Activated CD8-positive, alpha-beta memory T cell treated with anti-CD3 and anti-CD28 coated beads for 4 hours (primary cell): ENCODE measurements around the gene FRMD1.

Experiments
- DNase-seq, 2 donors: peaks; one replicate each; pipeline ENCODE4 v3.0.0-alpha.2; 2020; ENCODE audit warnings: low read depth in 2 of 2

FRMD1 gene

DNA sequence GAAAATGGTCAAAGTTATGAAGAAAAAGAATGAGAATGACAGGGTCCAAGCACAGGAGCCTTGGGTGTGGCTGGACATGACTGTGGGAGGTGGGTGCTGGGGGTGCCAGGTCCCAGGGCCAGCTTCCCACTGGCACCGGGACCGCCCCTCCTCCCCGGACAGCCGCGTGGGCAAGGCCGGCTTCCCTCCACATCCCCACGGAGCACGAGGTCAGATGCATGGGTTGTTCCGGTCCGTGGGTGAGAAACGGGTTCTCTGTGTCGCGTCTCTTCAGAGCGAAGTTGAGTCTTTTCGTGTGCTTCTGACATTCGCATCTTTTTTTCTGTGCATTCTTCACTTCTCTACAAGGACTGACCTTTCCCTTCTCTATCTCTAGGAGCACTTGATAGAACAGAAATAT, 51.5 kb downstream of the FRMD1 start:
- DNase-seq: no peak

GRCh38 chr6:168026925-168027324, 52.1 kb downstream of the FRMD1 start:
- DNase-seq: no peak

DNA sequence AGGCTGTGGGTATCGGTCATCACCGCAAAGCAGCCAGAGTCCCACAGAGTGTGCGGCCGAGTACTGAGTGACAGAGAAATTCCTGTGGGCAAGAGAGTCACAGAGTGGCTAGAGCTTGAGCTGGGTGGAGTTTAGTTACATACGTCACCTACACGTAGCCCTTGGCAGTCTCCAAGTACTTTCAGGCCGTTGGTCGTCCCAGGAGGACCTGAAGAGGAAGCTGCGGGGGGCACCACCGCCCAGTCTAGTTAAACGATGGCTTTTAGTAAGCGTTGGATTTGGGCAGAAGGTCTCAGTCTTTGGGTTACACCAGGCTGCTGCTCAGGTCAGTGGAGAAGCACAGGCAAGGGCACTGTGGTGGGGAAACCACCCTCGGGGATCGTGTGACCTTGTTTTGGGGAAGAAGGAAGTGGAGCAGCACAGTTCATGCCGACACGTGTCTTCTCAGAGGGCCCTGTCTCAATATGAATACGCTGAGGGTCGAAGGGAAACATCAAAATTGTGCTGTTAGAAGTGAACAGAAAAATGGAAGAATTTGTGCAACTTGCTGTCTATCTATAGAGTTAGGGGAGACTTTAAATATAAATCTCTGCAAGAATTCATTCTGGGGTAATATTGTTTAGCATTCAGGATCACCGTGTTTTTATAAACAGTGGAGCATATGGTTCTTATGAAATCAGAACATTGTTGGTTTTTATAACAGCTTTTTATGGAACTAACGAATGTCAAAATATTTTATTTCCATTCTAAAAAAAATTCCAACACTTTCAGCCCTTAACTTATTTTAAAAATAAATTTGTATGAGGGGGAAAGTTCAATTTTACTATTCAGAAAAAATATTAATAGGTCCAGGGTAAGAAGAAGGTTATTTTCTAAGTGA, 52.9 kb downstream of the FRMD1 start:
- DNase-seq: no peak

DNA sequence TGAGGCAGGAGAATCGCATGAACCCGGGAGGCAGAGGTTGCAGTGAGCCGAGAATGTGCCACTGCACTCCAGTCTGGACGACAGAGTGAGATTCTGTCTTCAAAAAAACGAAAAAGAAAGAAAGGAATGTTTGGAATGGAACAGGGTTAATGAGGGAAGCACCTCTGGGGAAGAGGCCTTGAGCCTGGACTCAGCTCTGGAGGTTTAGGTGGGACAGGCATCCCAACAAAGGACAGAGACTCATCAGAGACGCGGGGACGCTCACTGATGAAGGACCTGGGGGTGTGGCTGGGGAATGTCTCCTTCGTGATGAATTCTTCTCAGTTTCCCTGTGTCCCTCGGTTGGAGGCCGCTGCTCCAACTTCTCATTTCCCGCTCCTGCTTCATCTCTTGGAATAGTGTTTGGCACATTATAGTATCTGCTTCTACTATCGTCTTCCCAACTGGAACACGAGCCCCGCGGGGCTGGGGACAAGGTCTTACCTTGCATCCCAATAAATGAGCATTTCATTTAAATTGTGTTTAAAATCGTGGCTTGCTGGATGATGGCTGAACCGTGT, 54.0 kb downstream of the FRMD1 start:
- DNase-seq: no peak

DNA sequence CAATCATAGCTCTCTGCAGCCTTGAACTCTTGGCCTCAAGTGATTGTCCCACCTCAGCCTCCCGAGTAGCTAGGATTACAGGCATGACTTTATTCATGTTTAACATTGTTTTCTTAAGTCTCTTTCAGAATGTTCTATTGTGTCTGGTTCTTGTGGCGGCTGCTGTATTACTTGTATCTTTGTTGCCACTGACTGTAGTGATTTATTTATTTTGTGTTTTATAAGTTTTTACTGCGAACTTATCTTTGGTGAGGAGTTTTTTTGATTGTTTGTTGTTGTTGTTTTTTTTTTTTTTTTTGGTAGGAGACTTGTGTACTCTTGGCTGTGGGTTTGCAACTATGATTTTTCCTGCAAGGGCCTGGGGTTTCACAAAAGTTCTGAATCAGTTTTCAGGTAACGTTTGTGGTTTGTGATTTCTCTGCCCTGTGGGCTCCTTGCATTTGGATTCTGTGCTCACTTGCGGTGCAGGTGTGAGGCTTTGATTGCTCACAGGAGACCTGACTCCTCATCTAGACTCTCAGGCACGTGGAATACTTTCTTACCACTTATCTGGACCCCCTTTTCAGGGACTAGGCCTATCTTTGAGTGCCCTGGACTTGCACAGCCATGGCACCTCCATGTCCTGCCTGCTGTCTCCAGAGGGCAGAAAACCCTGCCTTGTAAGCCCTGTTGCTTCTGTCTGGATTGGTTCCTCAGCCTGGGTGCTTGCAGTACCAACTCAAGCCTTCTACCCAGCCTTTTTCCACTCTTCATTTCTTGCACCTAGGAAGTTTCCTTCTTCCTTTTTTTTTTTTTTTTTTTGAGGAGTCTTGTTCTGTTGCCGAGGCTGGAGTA, 56.3 kb downstream of the FRMD1 start:
- DNase-seq: no peak

GRCh38 chr6:168021581-168021980, 57.4 kb downstream of the FRMD1 start:
- DNase-seq: no peak

DNA sequence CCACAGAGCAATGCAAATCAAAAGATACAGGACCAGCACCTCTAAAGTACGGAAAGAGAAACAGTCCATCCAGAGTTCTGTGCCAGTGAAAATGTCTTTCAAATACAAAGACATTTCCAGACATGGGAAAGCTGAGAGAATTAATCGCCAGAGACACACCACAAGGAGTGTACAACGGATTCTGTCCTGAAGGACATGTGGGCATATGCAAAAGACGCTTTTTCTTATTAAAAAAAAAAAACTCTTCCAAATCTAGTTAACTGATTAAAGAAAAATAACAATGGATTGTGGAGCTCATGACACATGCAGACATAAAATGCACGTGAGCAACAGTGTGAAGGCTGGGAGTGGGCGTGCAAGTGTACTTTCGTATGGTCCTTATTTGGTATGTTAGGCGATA, 58.8 kb downstream of the FRMD1 start:
- DNase-seq: no peak

DNA sequence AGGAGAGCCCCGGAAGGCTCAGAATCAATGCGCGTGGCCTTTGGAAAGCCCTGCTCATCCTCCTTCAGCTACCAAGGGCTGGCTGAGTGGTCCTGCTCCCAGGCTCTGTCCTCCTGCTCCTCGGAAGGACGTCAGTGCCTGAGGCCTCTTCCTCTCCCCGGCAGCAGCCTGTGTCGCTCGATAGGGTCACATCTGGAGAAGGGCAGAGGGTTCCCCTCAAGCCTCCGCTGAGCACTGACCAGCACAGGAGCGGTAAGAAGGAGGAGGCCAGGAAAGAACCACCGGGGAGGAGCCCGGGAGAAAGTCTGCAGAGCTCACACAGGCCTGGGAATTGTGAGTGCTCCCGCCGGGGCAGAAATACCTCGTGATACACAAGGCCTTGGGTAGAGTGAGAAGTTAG, 60.3 kb downstream of the FRMD1 start:
- DNase-seq: no peak

- no peak for DNase-seq
Measured at GRCh38 chr6:168017629-168018028, 61.4 kb downstream of the FRMD1 start.

DNA sequence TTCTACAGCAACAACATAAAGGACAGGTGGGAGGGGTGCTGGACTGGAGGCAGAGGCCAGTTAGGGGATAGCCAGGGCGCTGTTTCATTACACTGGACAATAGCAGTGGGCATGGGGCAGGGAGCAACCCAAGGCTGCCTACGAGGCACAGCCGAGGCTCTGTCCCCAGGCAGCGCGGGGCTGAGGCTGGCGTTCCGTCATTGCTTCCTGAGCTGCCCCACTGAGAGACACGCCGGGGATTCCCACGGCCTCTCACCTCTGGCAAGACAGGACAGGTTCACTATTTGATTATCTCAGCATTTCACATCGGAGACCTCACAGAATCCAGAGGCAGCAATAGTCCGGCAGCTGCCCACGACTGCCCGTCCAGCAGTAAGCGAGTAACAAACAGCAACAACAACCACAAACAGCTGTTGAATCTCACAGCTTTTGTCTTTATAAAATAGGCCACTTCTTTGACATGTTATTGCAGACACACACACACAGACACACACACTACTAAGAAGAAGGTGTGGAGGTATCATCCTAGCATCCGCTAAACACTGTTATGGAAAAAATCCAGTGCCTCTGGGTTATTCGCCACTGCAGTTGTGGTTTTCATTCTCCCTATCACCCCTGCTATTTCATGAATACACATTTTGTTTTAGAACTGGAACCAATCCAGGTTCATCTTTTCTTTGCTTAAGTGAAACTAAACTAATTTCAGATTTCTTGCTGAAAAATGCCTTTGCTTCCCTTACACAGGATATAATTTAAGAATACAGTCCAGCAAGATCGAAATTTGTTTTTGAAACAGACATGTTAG, 62.1 kb downstream of the FRMD1 start:
- DNase-seq: no peak

DNA sequence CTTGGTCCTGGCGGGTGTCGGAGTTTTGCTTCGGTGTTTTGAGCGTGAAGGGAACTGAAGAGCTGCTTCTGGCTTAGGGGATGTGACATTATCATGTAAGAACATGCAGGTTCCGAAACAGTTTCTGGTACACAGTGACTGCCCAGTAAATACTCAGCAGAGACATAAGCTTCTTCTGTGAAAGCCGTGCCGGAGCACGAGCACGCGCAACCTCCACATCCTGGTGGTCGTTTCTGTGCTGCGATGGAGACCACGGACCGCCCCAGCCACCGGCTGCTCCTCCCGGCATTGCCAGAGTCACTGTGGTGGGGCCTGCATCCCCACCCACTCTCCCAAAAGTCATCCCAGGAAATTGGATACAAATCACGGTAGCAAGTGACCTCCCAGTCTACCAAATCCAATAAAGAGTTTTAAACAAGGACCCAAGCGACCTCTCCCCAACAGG, 62.8 kb downstream of the FRMD1 start:
- DNase-seq: no peak

DNA sequence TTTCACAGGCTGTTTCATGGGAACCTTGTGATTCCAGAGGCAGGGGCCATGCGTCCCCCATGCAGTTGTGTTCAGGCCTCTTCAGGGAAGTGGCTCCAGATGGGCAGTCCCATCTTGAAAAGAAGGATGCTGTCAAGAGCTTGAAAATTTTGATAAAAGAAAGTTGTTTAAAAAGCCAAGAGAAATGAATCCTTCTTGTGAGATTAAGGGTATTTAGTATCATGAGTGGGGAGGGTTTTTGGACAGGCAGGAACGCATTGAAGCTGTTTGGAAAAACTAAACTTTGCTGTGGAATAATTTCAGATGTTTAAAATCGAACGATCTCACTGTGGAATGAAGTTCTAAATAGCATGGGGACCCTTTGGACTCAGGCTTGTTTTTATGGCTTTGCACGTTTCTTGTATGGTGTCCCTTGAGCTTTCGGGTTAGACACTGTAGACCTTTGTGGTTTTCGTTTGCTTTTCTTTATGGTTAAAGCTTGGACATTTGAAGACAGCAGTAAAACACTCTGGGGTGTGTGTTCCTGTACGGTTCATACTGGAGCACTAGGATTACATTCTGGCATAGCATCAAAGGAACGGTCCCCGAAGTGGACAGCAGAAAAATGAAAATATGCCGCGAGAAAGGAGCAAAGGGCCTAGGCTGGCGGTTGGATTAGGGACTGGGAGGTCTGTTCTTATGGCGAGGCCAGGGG, 63.4 kb downstream of the FRMD1 start:
- DNase-seq: no peak

- DNase-seq: no peak
Measured at GRCh38 chr6:168015009-168015408, 64.0 kb downstream of the FRMD1 start.

- no peak for DNase-seq
Measured at GRCh38 chr6:168014428-168014827, 64.6 kb downstream of the FRMD1 start.

DNA sequence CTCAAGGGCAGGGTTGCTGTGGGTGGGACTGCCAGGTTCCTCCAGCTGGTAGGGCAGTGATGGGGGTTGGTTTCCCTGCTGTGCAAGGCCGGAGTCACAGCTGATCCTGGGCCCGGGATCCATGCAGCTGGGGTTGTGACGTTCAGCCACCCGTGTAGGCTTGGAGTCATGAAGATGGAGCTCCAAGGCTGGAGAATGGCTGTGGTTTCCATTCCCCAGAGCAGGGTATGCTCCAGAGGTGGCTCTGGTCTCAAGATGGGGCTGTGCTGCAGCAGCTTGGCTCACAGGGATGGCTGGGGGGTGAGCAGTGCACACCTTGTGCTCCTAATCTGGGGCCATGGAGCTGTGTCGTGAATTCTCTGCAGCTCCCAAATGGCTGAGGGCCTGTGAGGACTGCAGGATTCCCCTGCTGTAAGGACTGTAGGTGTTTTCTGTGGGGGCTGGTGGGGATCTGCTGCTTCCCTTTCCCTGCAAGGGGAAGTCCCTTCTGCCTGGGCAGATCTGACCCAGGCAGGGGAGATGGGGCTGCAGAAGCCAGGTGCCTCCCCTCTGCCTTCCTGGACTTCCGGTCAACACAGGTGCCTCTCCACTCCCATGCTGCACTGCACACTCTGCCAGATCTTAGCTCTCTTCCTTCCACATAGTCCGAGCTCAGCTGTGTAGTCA, 65.6 kb downstream of the FRMD1 start:
- no peak for DNase-seq

DNA sequence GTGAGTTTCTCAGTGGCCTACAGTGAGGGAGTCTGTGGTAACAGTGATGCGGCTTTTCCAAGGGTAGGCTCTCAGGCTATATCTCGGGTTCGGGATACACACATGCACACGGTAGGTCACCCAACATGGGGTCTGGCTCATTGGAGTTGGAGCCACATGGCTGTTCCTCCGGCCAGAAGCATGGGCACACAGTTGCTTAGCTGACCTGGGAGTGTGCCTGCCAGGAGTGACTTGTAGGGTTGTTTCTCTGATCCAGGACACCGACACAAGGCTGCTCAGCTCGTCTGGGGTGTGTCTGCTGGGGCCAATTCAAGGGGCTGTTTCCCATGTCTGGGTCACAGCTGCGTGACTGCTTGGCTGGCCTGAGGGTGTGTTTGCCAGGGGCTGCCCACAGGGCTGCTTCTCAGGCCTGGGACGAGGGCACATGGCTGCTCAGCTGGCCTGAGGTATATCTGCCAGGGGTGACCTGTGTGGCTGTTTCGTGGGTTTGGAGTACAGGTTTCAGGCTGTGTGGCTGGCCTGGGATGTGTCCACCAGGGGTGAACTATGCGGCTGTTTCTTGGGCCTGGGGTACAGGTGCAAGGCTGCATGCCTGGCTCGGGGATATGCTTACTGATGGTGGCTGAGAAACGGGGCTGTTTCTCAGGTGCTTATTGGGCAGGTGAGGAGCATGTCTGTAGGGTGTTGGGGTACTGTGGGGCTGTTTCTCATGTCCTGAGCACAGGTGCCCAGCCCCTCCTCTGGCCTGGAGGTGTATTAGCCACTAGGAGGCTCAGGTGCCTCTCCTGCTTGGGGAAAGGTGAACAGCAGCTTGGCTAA, 66.4 kb downstream of the FRMD1 start:
- no peak for DNase-seq

GRCh38 chr6:168011291-168011690, 67.7 kb downstream of the FRMD1 start:
- DNase-seq: no peak

DNA sequence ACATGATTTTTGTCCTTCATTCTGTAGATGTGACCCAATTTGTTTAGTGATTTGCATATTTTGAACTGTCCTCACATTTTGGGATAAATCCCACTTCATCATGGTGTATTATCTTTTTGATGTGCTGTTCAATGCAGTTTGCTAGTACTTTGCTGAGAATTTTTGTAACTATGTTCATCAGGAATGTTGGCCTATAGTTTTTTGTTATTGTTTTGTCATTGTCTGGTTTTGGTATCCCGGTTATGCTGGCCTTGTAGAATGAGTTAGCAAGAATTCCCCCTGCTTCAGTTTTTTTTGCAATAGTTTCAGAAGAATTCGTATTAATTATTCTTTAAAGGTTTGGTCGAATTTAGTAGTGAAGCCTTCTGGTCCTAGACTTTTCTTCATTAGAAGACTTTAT, 69.7 kb downstream of the FRMD1 start:
- no peak for DNase-seq

DNA sequence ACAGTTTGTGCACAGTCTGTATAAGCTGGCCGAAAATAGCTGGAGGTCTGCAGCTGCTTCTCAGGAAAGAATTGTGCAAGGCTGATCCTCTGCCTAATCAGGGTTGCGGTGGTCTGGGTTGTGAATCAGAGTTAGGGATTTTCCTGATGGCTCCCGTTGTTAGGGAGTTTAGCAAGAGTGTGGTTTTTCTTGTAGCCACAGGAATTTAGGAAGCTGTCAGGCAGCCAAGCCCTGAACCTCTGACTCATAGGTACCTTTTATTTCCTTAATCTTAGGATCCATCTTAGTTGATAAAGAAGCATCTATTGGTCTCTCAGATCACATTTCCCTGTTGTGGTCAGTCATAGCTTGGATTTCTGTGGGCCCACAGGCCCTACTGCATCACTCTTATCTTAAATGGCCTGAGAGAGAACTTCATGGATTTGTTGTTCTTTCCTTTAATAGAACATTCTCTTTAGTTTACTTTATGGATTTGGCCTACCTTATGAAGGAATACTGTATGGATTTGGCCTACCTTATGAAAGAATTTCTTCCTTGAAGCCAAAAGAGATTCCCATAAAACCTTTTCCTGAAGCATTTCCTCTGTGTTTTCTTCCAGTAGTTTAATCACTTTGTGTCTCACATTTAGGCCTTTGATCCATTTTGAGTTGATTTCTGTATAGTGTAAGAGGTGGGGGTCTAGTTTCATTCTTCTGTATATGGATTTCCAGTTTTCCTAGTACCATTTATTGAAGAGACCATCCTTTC, 71.2 kb downstream of the FRMD1 start:
- no peak for DNase-seq
